CD4-positive, alpha-beta T cell (primary cell): ENCODE results near the gene RNF220. TPM values are rescaled to one million over a fixed set of nuclear protein-coding genes. Genes with fewer than 3 reads are reported as not detected.
A peak's percentile ranks its signal among the peaks of the same experiment; 100 is the strongest.

Experiments used
- ATAC-seq: fragments of 200-7000 bp; cut with Tn5 transposase; one replicate; pipeline ENCODE4 v1.10.0; 2022; ENCODE audit warnings: mild to moderate bottlenecking; ENCODE audit not compliant: poor library complexity
- CTCF ChIA-PET: fragments of 350-600 bp; sonication (Branson Sonifier 250); formaldehyde crosslinking; loops from one replicate; lab custom pipeline; 2021; ENCODE audit warnings: antibody characterized with exemption, inconsistent platforms; lab: Charles Lee
- POLR2A ChIA-PET: fragments of 350-600 bp; sonication (Branson Sonifier 250); formaldehyde crosslinking; loops from one replicate; lab custom pipeline; 2021; ENCODE audit warnings: antibody characterized with exemption, inconsistent platforms; lab: Charles Lee
- DNase-seq, 14 experiments: peaks; one replicate each; pipeline ENCODE4 v3.0.0-alpha.2; 2013 to 2020; ENCODE audit warnings: mixed read lengths in 2 of 14
- H3K27ac ChIP-seq, 2 donors: one replicate each; pipeline versions ENCODE4 v1.5.1 to v1.7.0; 2013; ENCODE audit warnings: low read length in 2 of 2, low read depth in 1 of 2, mild to moderate bottlenecking in 1 of 2
- H3K27me3 ChIP-seq, 2 experiments: 1 replicate in 1 of 2; 2 replicates in 1 of 2; pipeline versions ENCODE4 v1.6.1 to v1.7.0; 2013; ENCODE audit warnings: low read length in 2 of 2, control low read depth in 1 of 2, mild to moderate bottlenecking in 1 of 2, moderate library complexity in 1 of 2; ENCODE audit not compliant: insufficient read depth in 2 of 2, control insufficient read depth in 1 of 2
- H3K36me3 ChIP-seq: one replicate; pipeline ENCODE4 v1.6.1; 2013; ENCODE audit warnings: low read length, control low read depth; ENCODE audit not compliant: insufficient read depth
- H3K4me1 ChIP-seq: one replicate; pipeline ENCODE4 v1.6.1; 2013; ENCODE audit warnings: low read length, control low read depth; ENCODE audit not compliant: insufficient read depth
- H3K4me3 ChIP-seq: one replicate; pipeline ENCODE4 v1.5.1; 2013; ENCODE audit warnings: mild to moderate bottlenecking, low read length, moderate library complexity
- H3K9me3 ChIP-seq, 2 experiments: 1 replicate in 1 of 2; 2 replicates in 1 of 2; pipeline versions ENCODE4 v1.6.1 to v1.7.0; 2013; ENCODE audit warnings: low read length in 2 of 2, mild to moderate bottlenecking in 2 of 2, control low read depth in 1 of 2, moderate library complexity in 1 of 2; ENCODE audit not compliant: control insufficient read depth in 1 of 2, insufficient read depth in 1 of 2
- H3K27ac Mint-ChIP-seq: one replicate; pipeline ENCODE4 v1.8.0; 2020; ENCODE audit warnings: mixed read lengths
- H3K27me3 Mint-ChIP-seq: one replicate; pipeline ENCODE4 v1.8.0; 2021; ENCODE audit warnings: mixed read lengths
- H3K36me3 Mint-ChIP-seq: one replicate; pipeline ENCODE4 v1.8.0; 2021; ENCODE audit warnings: low read depth, mixed read lengths
- H3K4me1 Mint-ChIP-seq: one replicate; pipeline ENCODE4 v1.8.0; 2021; ENCODE audit warnings: low read depth, mixed read lengths
- H3K4me3 Mint-ChIP-seq: one replicate; pipeline ENCODE4 v1.8.0; 2020; ENCODE audit warnings: mild to moderate bottlenecking, mixed read lengths
- H3K9me3 Mint-ChIP-seq: one replicate; pipeline ENCODE4 v1.8.0; 2020; ENCODE audit warnings: mixed read lengths
- intact Hi-C, 2 experiments: fragments of 100-400 bp; cut with DNase I in 1 of 2; cut with micrococcal nuclease in 1 of 2; formaldehyde crosslinking; loops; one replicate each; pipeline versions ENCODE4 v1.15.1 to v1.9.0; 2023 to 2025; cut with DNase I, micrococcal nuclease
- total RNA-seq, 174 experiments: library from RNA in 2 of 174; stranded (reverse) in 2 of 174; gene quantifications; one replicate each; pipeline ENCODE4 v1.2.3 and lab custom pipeline; 2021 to 2026
- TF ChIP-seq, protein P1 (sequence below): fragments of 200-600 bp; IDR thresholded peaks from one replicate; pipeline ENCODE4 v1.8.0; 2022; ENCODE audit warnings: antibody characterized with exemption, mild to moderate bottlenecking

Gene RNF220
- total RNA-seq, 2 experiments from 2014 or later: 76.0 to 77.9 TPM

DNA sequence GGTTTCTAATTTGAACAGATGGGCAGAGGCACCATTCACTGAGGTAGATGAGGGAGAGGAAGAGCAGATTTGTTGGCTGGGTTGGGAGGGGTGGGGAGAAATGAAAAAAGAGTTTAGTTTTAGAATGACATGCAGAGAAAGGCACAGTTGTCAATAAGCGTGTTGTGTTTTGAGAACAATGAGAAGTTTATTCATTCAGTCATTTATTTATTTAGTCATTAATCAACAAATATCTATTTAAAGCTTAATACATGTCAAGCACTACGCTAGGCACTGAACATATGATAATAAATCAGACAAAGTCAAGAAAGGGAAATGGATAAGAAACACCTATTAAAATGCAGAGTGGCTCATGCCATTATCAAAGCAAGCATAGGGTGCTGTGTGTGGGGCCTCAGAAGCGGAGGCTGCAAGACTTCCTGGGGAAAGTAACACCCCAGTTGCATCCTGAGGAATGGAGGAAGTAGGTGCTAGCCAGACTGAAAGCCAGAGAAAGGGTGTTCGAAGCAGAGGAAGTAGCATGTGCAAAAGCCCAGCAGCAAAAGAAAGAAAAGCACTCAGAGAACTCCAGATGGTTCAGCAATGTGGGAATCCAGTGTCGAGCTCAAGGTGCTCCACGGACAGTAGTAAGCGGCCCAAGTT, 114.1 kb downstream of the RNF220 start:
- ChIA-PET POLR2A (no interaction called here), CTCF (interaction anchor here (0.5 kb wide), 1 partner anchor 1740 kb away, joined by 5 read pairs; no protein-coding TSS in a partner anchor)
- Histone ChIP-seq H3K27me3 (no peaks in the 10 kb centered on the region), H3K36me3 (no peaks in the 10 kb centered on the region), H3K9me3 (no peaks in the 10 kb centered on the region), H3K4me1 (no peaks in the 10 kb centered on the region), H3K4me3 (no peak overlapping the region), H3K27ac (no peak overlapping the region)
- no peaks in the 10 kb centered on the region for H3K36me3 Mint-ChIP-seq
- intact Hi-C loops: no loop called here
- ATAC-seq (no peak), DNase-seq (peak in 3 of 14 experiments; percentile 20 to 33 (median 29))
- no peak overlapping the region for H3K27ac Mint-ChIP-seq
- H3K27me3 Mint-ChIP-seq: peaks cover 19% of the 10 kb centered on the region
- TF ChIP-seq, protein P1, sequence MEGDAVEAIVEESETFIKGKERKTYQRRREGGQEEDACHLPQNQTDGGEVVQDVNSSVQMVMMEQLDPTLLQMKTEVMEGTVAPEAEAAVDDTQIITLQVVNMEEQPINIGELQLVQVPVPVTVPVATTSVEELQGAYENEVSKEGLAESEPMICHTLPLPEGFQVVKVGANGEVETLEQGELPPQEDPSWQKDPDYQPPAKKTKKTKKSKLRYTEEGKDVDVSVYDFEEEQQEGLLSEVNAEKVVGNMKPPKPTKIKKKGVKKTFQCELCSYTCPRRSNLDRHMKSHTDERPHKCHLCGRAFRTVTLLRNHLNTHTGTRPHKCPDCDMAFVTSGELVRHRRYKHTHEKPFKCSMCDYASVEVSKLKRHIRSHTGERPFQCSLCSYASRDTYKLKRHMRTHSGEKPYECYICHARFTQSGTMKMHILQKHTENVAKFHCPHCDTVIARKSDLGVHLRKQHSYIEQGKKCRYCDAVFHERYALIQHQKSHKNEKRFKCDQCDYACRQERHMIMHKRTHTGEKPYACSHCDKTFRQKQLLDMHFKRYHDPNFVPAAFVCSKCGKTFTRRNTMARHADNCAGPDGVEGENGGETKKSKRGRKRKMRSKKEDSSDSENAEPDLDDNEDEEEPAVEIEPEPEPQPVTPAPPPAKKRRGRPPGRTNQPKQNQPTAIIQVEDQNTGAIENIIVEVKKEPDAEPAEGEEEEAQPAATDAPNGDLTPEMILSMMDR: no peak
- no peaks in the 10 kb centered on the region for H3K4me1 Mint-ChIP-seq
- H3K4me3 Mint-ChIP-seq: no peak overlapping the region
- H3K9me3 Mint-ChIP-seq: no peaks in the 10 kb centered on the region

DNA sequence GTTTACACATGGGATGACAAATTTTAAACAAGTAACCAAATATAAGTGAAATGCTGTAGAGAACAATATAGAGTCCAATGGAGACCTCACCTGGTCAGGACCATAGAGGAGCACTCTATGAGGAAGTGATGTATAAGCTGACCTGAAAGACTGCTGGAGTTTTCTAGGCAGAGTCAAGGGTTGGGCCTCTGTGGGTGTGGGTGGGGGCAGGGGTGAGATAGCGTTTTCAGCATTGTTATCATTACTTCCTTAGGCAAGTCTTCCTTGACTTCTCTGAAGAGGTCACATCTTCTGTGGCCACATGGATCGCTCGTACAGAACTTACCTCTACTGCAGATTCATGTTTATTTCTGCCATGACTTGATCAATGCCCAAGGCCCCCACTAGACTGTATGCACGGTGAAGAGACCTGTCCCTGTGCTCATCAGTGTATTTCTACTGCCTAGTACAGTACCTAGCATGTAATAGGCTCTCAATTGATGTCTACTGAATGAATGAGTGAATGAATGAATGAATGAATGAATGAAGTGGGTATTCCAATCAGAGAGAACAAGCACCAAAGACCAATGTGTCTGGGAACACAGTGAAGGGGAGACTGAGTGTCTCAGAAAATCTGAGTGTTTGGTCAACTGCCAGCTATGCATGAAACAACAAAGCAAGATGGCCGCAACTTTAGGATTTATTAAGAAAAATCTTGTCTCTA, 116.5 kb downstream of the RNF220 start:
- Histone ChIP-seq H3K27ac (no peak overlapping the region), H3K4me1 (no peaks in the 10 kb centered on the region), H3K9me3 (no peaks in the 10 kb centered on the region), H3K36me3 (no peaks in the 10 kb centered on the region), H3K4me3 (no peak overlapping the region), H3K27me3 (no peaks in the 10 kb centered on the region)
- Mint-ChIP-seq H3K4me3 (no peak overlapping the region), H3K36me3 (no peaks in the 10 kb centered on the region), H3K27me3 (peaks cover 9% of the 10 kb centered on the region), H3K27ac (no peak overlapping the region), H3K4me1 (no peaks in the 10 kb centered on the region), H3K9me3 (no peaks in the 10 kb centered on the region)
- CTCF ChIA-PET: no interaction called here
- intact Hi-C loops: no loop called here
- TF ChIP-seq, protein P1: no peak
- DNase-seq: no peak
- no peak for ATAC-seq
- POLR2A ChIA-PET: no interaction called here

DNA sequence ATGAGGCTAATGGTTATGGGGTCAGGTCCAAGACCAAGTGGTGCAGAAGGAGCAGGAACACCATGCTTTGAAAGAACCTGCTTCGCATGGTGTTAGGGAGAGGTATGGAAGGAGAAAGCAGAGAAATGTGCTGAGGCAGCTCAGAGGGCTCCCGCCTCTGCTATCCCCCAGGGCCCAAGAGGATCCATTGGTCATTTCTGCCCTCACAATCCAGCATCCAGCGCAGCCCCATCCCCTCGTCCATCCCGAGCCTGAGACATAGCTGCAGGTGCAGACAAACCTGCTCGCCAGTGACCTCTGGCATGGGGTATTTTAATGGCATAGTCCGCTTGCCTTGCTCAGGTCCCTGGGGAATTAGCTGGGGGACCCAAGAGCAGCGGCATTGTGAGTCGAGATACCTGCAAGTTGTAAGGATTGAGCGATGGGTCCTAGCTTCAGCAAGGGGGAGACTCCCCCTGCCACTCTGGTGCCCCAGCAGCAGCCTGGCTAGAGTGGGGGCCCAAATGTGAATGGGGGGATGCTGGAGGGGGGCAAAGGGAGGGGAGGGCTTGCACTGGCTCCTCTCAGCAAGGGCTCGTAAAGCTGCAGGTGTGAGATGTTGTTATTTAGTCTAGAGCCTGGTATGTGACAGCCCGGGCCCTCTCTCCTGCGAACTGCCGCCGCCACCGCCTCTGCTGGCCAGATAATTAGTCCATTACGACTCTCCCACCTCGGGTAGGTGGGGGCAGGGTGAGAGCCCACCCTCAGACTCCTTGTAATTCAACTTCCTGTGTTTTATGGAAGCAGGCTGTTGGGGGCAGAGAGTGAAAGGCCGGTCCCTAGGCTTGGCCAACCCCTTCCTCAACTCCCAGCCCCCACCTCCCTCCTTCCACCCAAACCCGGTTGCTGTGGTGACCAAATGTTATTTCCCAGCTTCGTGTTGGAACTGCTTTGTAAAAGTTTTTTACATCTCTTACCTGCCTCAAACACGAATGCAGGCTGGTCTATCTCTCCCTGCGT, 118.8 kb downstream of the RNF220 start:
- TF ChIP-seq, protein P1: no peak
- H3K36me3 ChIP-seq: no peaks in the 10 kb centered on the region
- ATAC-seq (no peak), DNase-seq (no peak)
- Mint-ChIP-seq H3K27me3 (no peaks in the 10 kb centered on the region), H3K4me1 (no peaks in the 10 kb centered on the region), H3K36me3 (no peaks in the 10 kb centered on the region), H3K4me3 (no peak overlapping the region), H3K27ac (no peak overlapping the region), H3K9me3 (no peaks in the 10 kb centered on the region)
- H3K27me3 ChIP-seq: no peaks in the 10 kb centered on the region
- no peak overlapping the region for H3K27ac ChIP-seq
- POLR2A ChIA-PET: no interaction called here
- intact Hi-C loops: no loop called here
- no peaks in the 10 kb centered on the region for H3K9me3 ChIP-seq
- CTCF ChIA-PET: no interaction called here
- no peak overlapping the region for H3K4me3 ChIP-seq
- H3K4me1 ChIP-seq: no peaks in the 10 kb centered on the region
